OCI-LY3 (cell line): ENCODE results near the gene TBATA.
"Not testable (repeated sequence)": the region's sequence is repeated elsewhere in the genome, so short reads cannot be mapped to it uniquely, and the experiment has no call there.

Source experiments
- H2AFZ ChIP-seq: fragments of 200-600, 300-600 bp; shearing (Covaris generic); 2 replicates; pipeline ENCODE4 v1.6.0; 2014; ENCODE audit warnings: antibody characterized with exemption, low read depth, low read length
- H3K27ac ChIP-seq: fragments of 200-600, 300-600 bp; sonication (generic); 2 replicates; pipeline ENCODE4 v1.5.1; 2014; ENCODE audit warnings: mild to moderate bottlenecking, low read length, moderate library complexity, mixed read lengths
- H3K27me3 ChIP-seq: fragments of 200-600, 300-600 bp; sonication (generic); 2 replicates; pipeline ENCODE4 v1.6.1; 2014; ENCODE audit warnings: low read depth, low read length, mixed read lengths
- H3K36me3 ChIP-seq: fragments of 200-600, 300-600 bp; sonication (generic); replicated peaks from 2 replicates; pipeline ENCODE3; 2014; ENCODE audit warnings: low read depth, low read length, mixed read lengths
- H3K4me1 ChIP-seq: fragments of 300-600, 200-600 bp; sonication (generic); 2 replicates; pipeline ENCODE4 v1.6.1; 2014; ENCODE audit warnings: low read length, mixed read lengths
- H3K4me2 ChIP-seq: fragments of 200-600, 300-600 bp; sonication (generic); 2 replicates; pipeline ENCODE4 v1.6.1; 2014; ENCODE audit warnings: low read length, mixed read lengths
- H3K4me3 ChIP-seq: fragments of 300-600, 200-600 bp; sonication (generic); 2 replicates; pipeline ENCODE4 v1.5.1; 2014; ENCODE audit warnings: antibody characterized with exemption, mild to moderate bottlenecking, low read length, moderate library complexity
- H3K79me2 ChIP-seq: fragments of 300-600, 200-600 bp; shearing (Covaris generic); 2 replicates; pipeline ENCODE4 v1.6.1; 2014; ENCODE audit warnings: mild to moderate bottlenecking, low read length, mixed read lengths
- H3K9ac ChIP-seq: fragments of 300-600, 200-600 bp; shearing (Covaris generic); 2 replicates; pipeline ENCODE4 v1.6.0; 2014; ENCODE audit warnings: mild to moderate bottlenecking, low read length, moderate library complexity
- H3K9me3 ChIP-seq: fragments of 200-600, 300-600 bp; shearing (Covaris generic); 2 replicates; pipeline ENCODE4 v1.6.1; 2014; ENCODE audit warnings: low read length, mixed read lengths; ENCODE audit not compliant: insufficient read depth
- H4K20me1 ChIP-seq: fragments of 200-600, 300-600 bp; sonication (generic); 2 replicates; pipeline ENCODE4 v1.6.1; 2016; ENCODE audit warnings: low read length, mixed read lengths; ENCODE audit not compliant: insufficient read depth
- EZH2phosphoT487 ChIP-seq: fragments of 200-600 bp; shearing (Covaris generic); IDR thresholded peaks from 2 replicates; pipeline ENCODE4 v1.6.1; 2018; ENCODE audit warnings: antibody characterized with exemption, mixed run types, low read depth
- TF ChIP-seq, protein P1 (sequence below): fragments of 200-600, 300-600 bp; sonication (generic); IDR thresholded peaks from 2 replicates; pipeline ENCODE4 v1.5.1; 2014; ENCODE audit warnings: antibody characterized with exemption, low read length, low read depth

TBATA gene

DNA sequence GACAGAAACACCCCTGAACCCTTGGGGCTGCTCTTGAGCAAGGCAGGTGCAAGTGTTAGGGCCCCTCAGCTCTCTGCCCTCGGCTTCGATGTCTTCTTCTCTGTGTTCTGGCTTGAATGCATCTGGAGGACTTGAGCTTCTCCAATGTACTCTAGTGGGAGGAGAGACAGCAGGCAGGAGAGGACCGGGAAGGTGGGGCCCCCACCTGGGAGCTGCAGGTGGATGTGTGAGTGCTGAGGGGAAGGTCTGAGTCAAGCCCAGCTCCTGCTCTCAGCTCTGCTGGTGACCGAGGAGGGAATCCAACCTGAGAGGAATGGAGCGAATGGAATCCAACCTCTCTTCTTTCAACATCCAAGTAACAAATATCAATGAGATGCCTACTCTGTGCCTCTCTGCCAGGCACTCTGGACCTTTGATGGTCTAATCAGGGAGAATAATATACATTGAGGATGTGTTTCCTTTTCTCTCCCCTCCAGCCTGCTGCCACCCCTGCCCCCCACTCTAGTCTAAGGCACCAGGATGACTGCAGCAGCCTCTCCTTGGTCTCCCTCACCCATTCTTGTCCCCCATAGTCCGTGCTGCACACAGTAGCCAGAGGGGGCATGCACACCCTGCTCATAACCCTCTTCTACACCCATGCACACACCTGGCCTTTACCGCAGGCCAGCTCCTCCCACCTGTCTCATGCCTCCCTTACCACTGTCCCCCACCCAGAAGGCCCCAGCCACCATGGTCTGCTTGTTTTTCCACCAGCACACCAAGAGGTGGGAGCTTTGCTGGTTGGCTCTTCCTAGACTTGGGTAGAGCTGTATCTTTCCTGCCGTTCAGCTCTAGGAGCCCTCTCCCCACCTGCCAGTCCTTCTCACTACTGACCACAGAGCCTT is 13.6 kb downstream of the TBATA start:
- H3K4me1 ChIP-seq: no peaks in the 10 kb centered on the region
- H3K4me2 ChIP-seq: no peak overlapping the region
- H3K27me3 ChIP-seq: no peaks in the 10 kb centered on the region
- no peaks in the 10 kb centered on the region for H3K79me2 ChIP-seq
- H3K27ac ChIP-seq: no peak overlapping the region
- no peaks in the 10 kb centered on the region for H3K36me3 ChIP-seq
- H4K20me1 ChIP-seq: no peaks in the 10 kb centered on the region
- H2AFZ ChIP-seq: no peak overlapping the region
- no peaks in the 10 kb centered on the region for H3K9me3 ChIP-seq
- H3K4me3 ChIP-seq: no peak overlapping the region
- H3K9ac ChIP-seq: no peak overlapping the region
- TF ChIP-seq, protein P1, sequence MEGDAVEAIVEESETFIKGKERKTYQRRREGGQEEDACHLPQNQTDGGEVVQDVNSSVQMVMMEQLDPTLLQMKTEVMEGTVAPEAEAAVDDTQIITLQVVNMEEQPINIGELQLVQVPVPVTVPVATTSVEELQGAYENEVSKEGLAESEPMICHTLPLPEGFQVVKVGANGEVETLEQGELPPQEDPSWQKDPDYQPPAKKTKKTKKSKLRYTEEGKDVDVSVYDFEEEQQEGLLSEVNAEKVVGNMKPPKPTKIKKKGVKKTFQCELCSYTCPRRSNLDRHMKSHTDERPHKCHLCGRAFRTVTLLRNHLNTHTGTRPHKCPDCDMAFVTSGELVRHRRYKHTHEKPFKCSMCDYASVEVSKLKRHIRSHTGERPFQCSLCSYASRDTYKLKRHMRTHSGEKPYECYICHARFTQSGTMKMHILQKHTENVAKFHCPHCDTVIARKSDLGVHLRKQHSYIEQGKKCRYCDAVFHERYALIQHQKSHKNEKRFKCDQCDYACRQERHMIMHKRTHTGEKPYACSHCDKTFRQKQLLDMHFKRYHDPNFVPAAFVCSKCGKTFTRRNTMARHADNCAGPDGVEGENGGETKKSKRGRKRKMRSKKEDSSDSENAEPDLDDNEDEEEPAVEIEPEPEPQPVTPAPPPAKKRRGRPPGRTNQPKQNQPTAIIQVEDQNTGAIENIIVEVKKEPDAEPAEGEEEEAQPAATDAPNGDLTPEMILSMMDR: no peak
- TF ChIP-seq EZH2phosphoT487: no peak

DNA sequence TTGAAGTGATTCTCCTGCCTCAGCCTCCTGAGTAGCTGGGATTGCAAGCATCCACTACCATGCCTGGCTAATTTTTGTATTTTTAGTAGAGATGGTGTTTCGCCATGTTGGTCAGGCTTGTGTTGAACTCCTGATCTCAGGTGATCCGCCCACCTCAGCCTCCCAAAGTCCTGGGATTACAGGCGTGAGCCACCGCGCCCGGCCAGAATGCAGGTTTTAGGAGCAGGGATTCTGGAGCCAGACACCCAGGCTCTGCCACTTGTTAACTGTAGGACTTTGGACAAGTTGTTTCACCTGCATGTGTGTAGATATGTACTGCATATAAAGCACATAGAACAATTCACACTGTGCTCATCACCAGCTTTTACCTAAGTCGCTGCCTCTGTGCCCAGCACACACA is 14.7 kb downstream of the TBATA start:
- H3K4me2 ChIP-seq, H3K9ac ChIP-seq, H3K4me3 ChIP-seq, H3K79me2 ChIP-seq, H3K36me3 ChIP-seq, H3K4me1 ChIP-seq, H2AFZ ChIP-seq, H4K20me1 ChIP-seq, H3K27me3 ChIP-seq, H3K9me3 ChIP-seq, H3K27ac ChIP-seq: not testable (repeated sequence)

DNA sequence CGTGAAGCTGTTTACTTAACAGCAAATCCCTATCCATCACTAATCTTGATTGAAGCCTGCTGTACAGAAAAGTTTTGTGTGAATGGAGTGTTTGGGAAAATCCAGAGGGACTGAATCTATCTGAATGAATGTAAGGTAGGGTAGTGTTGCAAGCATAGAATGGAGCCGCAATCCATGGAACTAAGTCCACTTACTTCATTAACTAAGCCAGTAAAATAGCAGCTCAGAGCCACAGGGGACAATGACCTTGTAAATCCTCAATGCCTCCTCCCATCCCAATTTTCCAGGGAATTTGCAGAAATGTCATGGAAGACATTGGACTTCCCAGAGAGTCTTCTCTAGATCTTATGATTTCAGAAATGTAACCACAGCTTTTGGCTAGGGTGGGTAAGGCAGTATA is 15.2 kb downstream of the TBATA start:
- no peak for TF ChIP-seq EZH2phosphoT487
- TF ChIP-seq, protein P1: no peak
- H4K20me1 ChIP-seq: no peaks in the 10 kb centered on the region
- no peak overlapping the region for H2AFZ ChIP-seq
- H3K79me2 ChIP-seq: no peaks in the 10 kb centered on the region
- no peak overlapping the region for H3K9ac ChIP-seq
- no peaks in the 10 kb centered on the region for H3K9me3 ChIP-seq
- no peak overlapping the region for H3K4me2 ChIP-seq
- H3K4me1 ChIP-seq: no peaks in the 10 kb centered on the region
- no peaks in the 10 kb centered on the region for H3K36me3 ChIP-seq
- no peak overlapping the region for H3K27ac ChIP-seq
- H3K27me3 ChIP-seq: no peaks in the 10 kb centered on the region
- H3K4me3 ChIP-seq: no peak overlapping the region

DNA sequence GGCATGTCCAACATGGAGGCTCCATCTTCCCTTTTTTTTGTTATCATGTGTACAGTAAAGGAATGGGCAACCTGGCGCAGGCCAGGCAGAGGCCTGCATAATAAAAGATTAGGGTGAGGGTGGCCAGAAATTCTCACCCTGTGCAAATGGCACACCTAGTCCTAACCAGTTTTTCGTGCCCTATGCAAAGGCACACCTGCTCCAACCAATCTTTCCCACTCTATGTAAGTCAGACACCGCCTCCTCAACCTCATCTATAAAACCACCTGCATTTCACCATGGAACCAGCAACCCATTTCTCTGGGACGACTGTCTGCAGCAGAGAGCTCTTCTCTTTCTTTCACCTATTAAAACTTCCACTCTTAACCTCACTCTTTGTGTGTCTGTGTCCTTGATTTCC is 16.1 kb downstream of the TBATA start:
- TF ChIP-seq, protein P1: no peak
- TF ChIP-seq EZH2phosphoT487: no peak
- Histone ChIP-seq H3K27ac (no peak overlapping the region), H4K20me1 (no peaks in the 10 kb centered on the region), H3K79me2 (no peaks in the 10 kb centered on the region), H3K9ac (no peak overlapping the region), H3K9me3 (no peaks in the 10 kb centered on the region), H3K4me2 (no peak overlapping the region), H3K36me3 (no peaks in the 10 kb centered on the region), H2AFZ (no peak overlapping the region), H3K4me1 (no peaks in the 10 kb centered on the region), H3K27me3 (no peaks in the 10 kb centered on the region), H3K4me3 (no peak overlapping the region)

DNA sequence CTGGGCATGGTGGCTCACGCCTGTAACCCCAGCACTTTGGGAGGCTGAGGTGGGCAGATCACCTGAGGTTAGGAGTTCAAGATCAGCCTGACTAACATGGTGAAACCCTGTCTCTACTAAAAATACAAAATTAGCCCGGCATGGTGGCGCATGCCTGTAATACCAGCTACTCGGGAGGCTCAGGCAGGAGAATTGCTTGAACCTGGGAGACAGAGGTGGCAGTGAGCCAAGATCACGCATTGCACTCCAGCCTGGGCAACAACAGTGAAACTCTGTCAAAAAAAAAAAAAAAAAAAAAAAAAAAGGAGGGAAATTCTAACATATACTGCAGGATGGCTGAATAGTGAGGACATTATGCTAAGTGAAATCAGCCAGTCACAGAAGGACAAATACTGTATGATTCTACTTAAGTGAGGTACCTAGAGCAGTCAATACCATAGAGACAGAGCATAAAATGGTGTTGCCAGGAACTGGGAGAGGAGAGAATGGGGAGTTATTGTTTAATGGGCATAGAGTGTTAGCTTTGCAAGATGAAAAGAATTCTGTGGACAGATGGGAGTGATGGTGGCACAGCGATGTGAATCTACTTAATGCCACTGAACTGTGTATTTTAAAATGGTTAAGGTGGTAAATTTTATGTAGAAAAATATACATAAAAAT is 17.0 kb downstream of the TBATA start:
- not testable (repeated sequence) for H3K4me3 ChIP-seq, H3K4me2 ChIP-seq, H4K20me1 ChIP-seq, H3K4me1 ChIP-seq, H3K36me3 ChIP-seq, H3K27ac ChIP-seq, H3K27me3 ChIP-seq, H3K9ac ChIP-seq, H3K9me3 ChIP-seq, H2AFZ ChIP-seq, H3K79me2 ChIP-seq
